Gastroesophageal sphincter (tissue), 4 donors: ENCODE results near the gene TSPYL4. TPM values are rescaled to one million over a fixed set of nuclear protein-coding genes. Genes with fewer than 3 reads are reported as not detected.

Source experiments
- ATAC-seq: fragments of 150-250 bp; one replicate; pipeline ENCODE4 v1.9.1; 2016; ENCODE audit warnings: mild to moderate bottlenecking, moderate library complexity
- H3K27ac ChIP-seq, 4 donors: fragments of 200-600 bp; sonication (generic) in 3 of 4; 1 replicate in 3 of 4; 2 replicates in 1 of 4; pipeline ENCODE4 v1.5.1; 2016 to 2019
- H3K27me3 ChIP-seq: fragments of 200-600 bp; sonication (generic); one replicate; pipeline ENCODE4 v1.5.1; 2019
- H3K36me3 ChIP-seq, 2 donors: fragments of 200-600 bp; sonication (generic); one replicate each; pipeline ENCODE4 v1.5.1; 2019; ENCODE audit warnings: control low read depth in 1 of 2
- H3K4me1 ChIP-seq, 3 donors: fragments of 200-600 bp; sonication (generic); 1 replicate in 2 of 3; 2 replicates in 1 of 3; pipeline ENCODE4 v1.5.1; 2016 to 2019; ENCODE audit warnings: control low read depth in 2 of 3
- H3K4me3 ChIP-seq, 2 donors: fragments of 200-600 bp; sonication (generic); one replicate each; pipeline ENCODE4 v1.5.1; 2019; ENCODE audit warnings: mild to moderate bottlenecking in 1 of 2, moderate library complexity in 1 of 2
- H3K9me3 ChIP-seq, 3 donors: fragments of 200-600 bp; sonication (generic); one replicate each; pipeline ENCODE4 v1.5.1; 2017 to 2019; ENCODE audit warnings: control low read depth in 2 of 3
- EP300 ChIP-seq: sonication (generic); formaldehyde crosslinking; IDR thresholded peaks from one replicate; pipeline ENCODE4 v1.6.1; 2017; ENCODE audit warnings: antibody characterized with exemption, mild to moderate bottlenecking
- POLR2A ChIP-seq, 2 donors: fragments of 450-650 bp; IDR thresholded peaks; one replicate each; pipeline ENCODE4 v1.6.1; 2017; ENCODE audit warnings: antibody characterized with exemption in 2 of 2, mild to moderate bottlenecking in 2 of 2, moderate library complexity in 1 of 2
- POLR2AphosphoS5 ChIP-seq: sonication (generic); formaldehyde crosslinking; IDR thresholded peaks from one replicate; pipeline ENCODE4 v1.6.1; 2017; ENCODE audit warnings: antibody characterized with exemption
- WGBS, 2 donors: methylation state at CpG; one replicate each; pipeline ENCODE4 v1.1.5; 2018; ENCODE audit warnings: low coverage in 1 of 2; 5-methylcytosine and 5-hydroxymethylcytosine counted together
- total RNA-seq, 4 donors: library from RNA; depleted of rRNA; stranded (reverse); fragments of >200 nt; gene quantifications; one replicate each; pipeline ENCODE4 v1.1.0, GENCODE V29; 2016
- TF ChIP-seq, protein P1 (sequence below), 4 experiments: fragments of 200-600 bp in 2 of 4; fragments of 450-650 bp in 2 of 4; sonication (generic) in 1 of 4; IDR thresholded peaks; one replicate each; pipeline ENCODE4 v1.5.1; 2017 to 2019; ENCODE audit warnings: antibody characterized with exemption in 4 of 4, mild to moderate bottlenecking in 2 of 4, moderate library complexity in 2 of 4

TSPYL4 gene
- 10 to 100 TPM; 19.1 to 28.5 (median 20.0) TPM for total RNA-seq

- TF ChIP-seq POLR2A (IDR thresholded peaks at IDR 0.05) (peak; percentile 71 to 77), EP300 (no peak), POLR2AphosphoS5 (peak; percentile 89)
- TF ChIP-seq, protein P1, sequence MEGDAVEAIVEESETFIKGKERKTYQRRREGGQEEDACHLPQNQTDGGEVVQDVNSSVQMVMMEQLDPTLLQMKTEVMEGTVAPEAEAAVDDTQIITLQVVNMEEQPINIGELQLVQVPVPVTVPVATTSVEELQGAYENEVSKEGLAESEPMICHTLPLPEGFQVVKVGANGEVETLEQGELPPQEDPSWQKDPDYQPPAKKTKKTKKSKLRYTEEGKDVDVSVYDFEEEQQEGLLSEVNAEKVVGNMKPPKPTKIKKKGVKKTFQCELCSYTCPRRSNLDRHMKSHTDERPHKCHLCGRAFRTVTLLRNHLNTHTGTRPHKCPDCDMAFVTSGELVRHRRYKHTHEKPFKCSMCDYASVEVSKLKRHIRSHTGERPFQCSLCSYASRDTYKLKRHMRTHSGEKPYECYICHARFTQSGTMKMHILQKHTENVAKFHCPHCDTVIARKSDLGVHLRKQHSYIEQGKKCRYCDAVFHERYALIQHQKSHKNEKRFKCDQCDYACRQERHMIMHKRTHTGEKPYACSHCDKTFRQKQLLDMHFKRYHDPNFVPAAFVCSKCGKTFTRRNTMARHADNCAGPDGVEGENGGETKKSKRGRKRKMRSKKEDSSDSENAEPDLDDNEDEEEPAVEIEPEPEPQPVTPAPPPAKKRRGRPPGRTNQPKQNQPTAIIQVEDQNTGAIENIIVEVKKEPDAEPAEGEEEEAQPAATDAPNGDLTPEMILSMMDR (IDR thresholded peaks at IDR 0.05): peak in 1 of 4 experiments; percentile 5
- 0 to 3% methylated on average over 4 to 11 of the region's 53 CpGs for WGBS, 2 donors
- H3K27me3 ChIP-seq: no peaks in the 10 kb centered on the region
- H3K9me3 ChIP-seq: no peaks in the 10 kb centered on the region
- H3K4me3 ChIP-seq: peak within 1 kb of the TSS; percentile 90 to 93
- H3K4me1 ChIP-seq: peaks cover 33 to 62% (median 36%) of the 10 kb centered on the region in 3 donors
- H3K27ac ChIP-seq: peak within 1 kb of the TSS; percentile 68 to 96 (median 93)
- ATAC-seq: peak; percentile 98
- H3K36me3 ChIP-seq: peaks cover 0 to 4% of the 10 kb centered on the region in 2 donors
These were observed at the start of gene TSPYL4 for GRCh38 chr6:116253505-116254296. TSPYL4 (minus strand) TSS chr6:116254075; CDS start chr6:116254008, 67 bp downstream.

DNA sequence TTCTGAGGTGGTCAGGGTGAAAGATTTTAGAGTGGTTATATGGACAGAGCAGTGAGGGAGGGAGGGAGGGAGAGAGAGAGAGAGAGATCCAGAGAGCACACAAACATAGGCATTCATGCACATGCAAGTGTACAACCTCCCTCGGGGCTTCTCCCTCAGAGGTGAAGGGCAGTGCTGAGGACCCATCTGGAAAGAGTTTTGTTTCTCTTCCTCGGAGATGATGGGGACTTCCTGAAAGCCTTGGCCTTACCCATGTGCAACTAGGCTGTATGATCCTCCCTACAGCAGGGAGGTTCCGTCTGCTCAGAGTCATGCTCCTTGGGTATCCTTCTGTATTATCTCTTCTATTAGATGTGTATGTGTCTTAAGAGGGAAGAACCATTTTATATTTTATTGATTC, 47.2 kb upstream of the TSPYL4 start:
- H3K9me3 ChIP-seq: peaks cover 0 to 8% (median 0%) of the 10 kb centered on the region in 3 donors
- no peaks in the 10 kb centered on the region for H3K27me3 ChIP-seq
- no peak for ATAC-seq
- H3K4me3 ChIP-seq: no peak overlapping the region
- 86 to 94% methylated on average over 3 of the region's 3 CpGs for WGBS, 2 donors
- no peaks in the 10 kb centered on the region for H3K36me3 ChIP-seq
- no peak overlapping the region for H3K27ac ChIP-seq
- no peaks in the 10 kb centered on the region for H3K4me1 ChIP-seq
- TF ChIP-seq POLR2AphosphoS5 (no peak), EP300 (no peak)
- TF ChIP-seq, protein P1 (IDR thresholded peaks at IDR 0.05): no peak

GRCh38 chr6:116300566-116300965, 46.7 kb upstream of the TSPYL4 start:
- ATAC-seq: no peak
- Histone ChIP-seq H3K36me3 (no peaks in the 10 kb centered on the region), H3K4me1 (no peaks in the 10 kb centered on the region), H3K27me3 (no peaks in the 10 kb centered on the region), H3K4me3 (no peak overlapping the region), H3K9me3 (peaks cover 0 to 8% (median 0%) of the 10 kb centered on the region in 3 donors), H3K27ac (no peak overlapping the region)
- WGBS, 2 donors: 20 to 71% methylated on average over 1 of the region's 1 CpG
- TF ChIP-seq, protein P1 (IDR thresholded peaks at IDR 0.05): no peak
- TF ChIP-seq POLR2AphosphoS5 (no peak), EP300 (no peak), POLR2A (IDR thresholded peaks at IDR 0.05) (no peak)

GRCh38 chr6:116298973-116299372, 45.1 kb upstream of the TSPYL4 start:
- peaks cover 0 to 8% (median 0%) of the 10 kb centered on the region in 3 donors for H3K9me3 ChIP-seq
- no peak overlapping the region for H3K4me3 ChIP-seq
- TF ChIP-seq POLR2AphosphoS5 (no peak), POLR2A (IDR thresholded peaks at IDR 0.05) (no peak), EP300 (no peak)
- TF ChIP-seq, protein P1 (IDR thresholded peaks at IDR 0.05): no peak
- H3K27me3 ChIP-seq: no peaks in the 10 kb centered on the region
- no peak for ATAC-seq
- H3K4me1 ChIP-seq: no peaks in the 10 kb centered on the region
- H3K36me3 ChIP-seq: no peaks in the 10 kb centered on the region
- H3K27ac ChIP-seq: no peak overlapping the region

DNA sequence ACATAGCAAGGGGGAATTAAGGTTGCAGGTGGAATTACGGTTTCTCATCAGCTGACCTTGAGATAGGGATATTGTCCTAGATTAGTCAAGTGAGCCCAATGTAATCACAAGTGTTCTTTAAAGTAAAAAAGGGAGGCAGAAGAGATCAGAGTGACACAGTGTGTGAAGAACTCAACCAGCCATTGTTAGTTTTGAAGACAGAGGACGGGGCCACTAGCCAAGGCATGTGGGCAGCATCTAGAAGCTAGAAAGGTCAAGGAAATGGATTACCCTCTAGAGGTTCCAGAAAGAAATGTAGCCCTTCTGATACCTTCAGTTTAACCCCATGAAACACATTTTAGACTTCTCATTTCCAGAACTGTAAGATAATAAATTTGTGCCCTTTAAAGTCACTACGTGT, 44.4 kb upstream of the TSPYL4 start:
- no peak overlapping the region for H3K4me3 ChIP-seq
- peaks cover 0 to 8% (median 0%) of the 10 kb centered on the region in 3 donors for H3K9me3 ChIP-seq
- no peaks in the 10 kb centered on the region for H3K36me3 ChIP-seq
- WGBS, 2 donors: 96 to 100% methylated on average over 3 of the region's 3 CpGs
- no peaks in the 10 kb centered on the region for H3K27me3 ChIP-seq
- no peak for ATAC-seq
- H3K4me1 ChIP-seq: no peaks in the 10 kb centered on the region
- no peak overlapping the region for H3K27ac ChIP-seq
- TF ChIP-seq POLR2A (IDR thresholded peaks at IDR 0.05): no peak
- no peak for TF ChIP-seq EP300
